Measurements from ENCODE around the gene SLC9A1. TPM values are rescaled to one million over a fixed set of nuclear protein-coding genes. Genes with fewer than 3 reads are reported as not detected.

Gene SLC9A1
- total and polyA plus RNA-seq, 2 experiments from 2014 or later: 8.5 to 23.7 TPM

DNA sequence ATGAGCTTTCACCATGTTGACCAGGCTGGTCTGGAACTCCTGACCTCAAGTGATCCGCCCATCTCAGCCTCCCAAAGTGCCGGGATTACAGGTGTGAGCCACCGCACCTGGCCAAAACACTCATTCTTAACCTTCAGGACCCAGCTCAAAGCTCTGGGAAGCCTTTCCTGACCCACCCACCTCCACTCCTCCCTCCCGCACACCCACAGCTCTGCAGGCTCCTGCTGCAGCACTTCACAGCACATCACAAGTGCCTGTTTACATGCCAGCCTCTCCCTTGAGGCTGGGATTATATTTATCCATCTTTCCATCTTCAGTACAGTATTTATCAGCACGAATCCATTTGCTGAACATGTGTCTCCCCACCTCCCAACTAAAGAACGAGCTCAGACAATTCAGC is 14.9 kb downstream of the SLC9A1 start:
- Histone ChIP-seq H3K27ac (no peak overlapping the region), H4K20me1 (ENCODE audit: insufficient read depth) (no peaks in the 10 kb centered on the region)

DNA sequence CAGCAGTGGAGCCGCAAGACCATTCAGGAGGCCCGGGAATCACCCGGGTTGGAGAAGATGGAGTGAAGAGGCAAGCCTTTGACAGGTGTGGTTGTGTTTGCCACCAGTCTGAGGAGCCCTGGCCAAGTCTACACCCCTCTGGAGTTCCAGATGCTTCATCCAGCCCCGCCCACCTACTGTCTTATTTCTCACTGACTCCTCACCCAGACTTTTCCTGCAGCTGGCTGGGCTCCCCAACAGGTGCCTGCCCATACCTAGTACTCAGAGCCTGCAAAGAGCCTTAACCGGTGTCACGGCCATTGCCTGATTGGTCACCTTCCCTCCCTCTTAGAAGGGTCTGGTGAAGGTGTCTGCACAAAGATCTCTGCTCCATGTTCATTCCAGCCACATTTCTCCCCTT is 16.0 kb downstream of the SLC9A1 start:
- no peak overlapping the region for H2AFZ ChIP-seq

More for the DNA sequence above, 14.9 kb downstream of the SLC9A1 start:
- no peaks in the 10 kb centered on the region for H3K9me2 ChIP-seq (ENCODE audit: insufficient read depth)
- H3K36me3 ChIP-seq (ENCODE audit: low read depth): no peaks in the 10 kb centered on the region
- no peak for DNase-seq
- H3K9ac ChIP-seq: no peak overlapping the region
- in situ Hi-C loops (cut with MboI): no loop called here
- no peaks in the 10 kb centered on the region for H3K9me3 ChIP-seq (ENCODE audit: low read depth)
- H3K4me3 ChIP-seq: no peak overlapping the region
- H2AFZ ChIP-seq: no peak overlapping the region
- TF ChIP-seq EZH2phosphoT487 (IDR thresholded peaks at IDR 0.05; ENCODE audit: insufficient read depth, low read depth) (no peak), EZH2 (IDR thresholded peaks at IDR 0.05; ENCODE audit: insufficient read depth, poor library complexity, severe bottlenecking) (no peak)
- peaks cover 100% of the 10 kb centered on the region for H3K79me2 ChIP-seq (ENCODE audit: insufficient read depth)
- H3F3A ChIP-seq (ENCODE audit: insufficient read depth): peaks cover 10% of the 10 kb centered on the region
- 96 to 98% methylated on average over 6 of the region's 6 CpGs for WGBS, 2 experiments (ENCODE audit: low coverage in 1 of 2, low lambda C conversion rate in 2 of 2, missing lambda C conversion rate in 2 of 2)
- H3K4me1 ChIP-seq (ENCODE audit: insufficient read depth): peaks cover 21% of the 10 kb centered on the region
- no peak overlapping the region for H3K4me2 ChIP-seq (ENCODE audit: unreplicated experiment)
- H3K27me3 ChIP-seq (replicated peaks; ENCODE audit: insufficient read depth): no peaks in the 10 kb centered on the region

DNA sequence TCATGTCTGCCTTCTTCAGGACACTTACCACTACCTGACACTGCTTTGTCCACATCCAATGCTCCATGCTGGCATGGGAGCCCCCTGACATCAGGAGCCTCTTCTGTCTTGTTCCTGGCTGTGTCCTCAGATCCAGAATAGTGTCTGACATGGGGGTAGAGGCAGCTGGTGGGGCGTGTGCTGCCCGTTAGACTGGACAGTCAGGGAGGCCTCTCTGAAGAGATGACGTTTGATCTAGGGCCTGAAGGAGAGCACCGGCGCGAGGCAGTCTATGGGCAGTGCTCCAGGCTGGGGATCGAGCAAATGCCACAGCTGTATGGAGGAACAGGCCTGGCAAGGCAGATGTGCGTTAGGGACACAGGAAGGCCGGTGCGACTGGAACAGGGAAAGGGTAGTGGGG is 16.6 kb downstream of the SLC9A1 start:
- Histone ChIP-seq H3K36me3 (ENCODE audit: low read depth) (no peaks in the 10 kb centered on the region), H3F3A (ENCODE audit: insufficient read depth) (no peaks in the 10 kb centered on the region), H4K20me1 (ENCODE audit: insufficient read depth) (no peaks in the 10 kb centered on the region), H3K27ac (no peak overlapping the region), H3K9me3 (ENCODE audit: low read depth) (no peaks in the 10 kb centered on the region), H3K4me1 (ENCODE audit: insufficient read depth) (peaks cover 13% of the 10 kb centered on the region), H3K9ac (no peak overlapping the region), H2AFZ (no peak overlapping the region), H3K4me3 (no peak overlapping the region), H3K4me2 (ENCODE audit: unreplicated experiment) (no peak overlapping the region), H3K27me3 (replicated peaks; ENCODE audit: insufficient read depth) (no peaks in the 10 kb centered on the region), H3K79me2 (ENCODE audit: insufficient read depth) (peaks cover 100% of the 10 kb centered on the region), H3K9me2 (ENCODE audit: insufficient read depth) (no peaks in the 10 kb centered on the region)
- WGBS, 2 experiments (ENCODE audit: low coverage in 1 of 2, low lambda C conversion rate in 2 of 2, missing lambda C conversion rate in 2 of 2): 79 to 80% methylated on average over 10 of the region's 10 CpGs
- in situ Hi-C loops (cut with MboI): no loop called here
- TF ChIP-seq EZH2 (IDR thresholded peaks at IDR 0.05; ENCODE audit: insufficient read depth, poor library complexity, severe bottlenecking) (no peak), EZH2phosphoT487 (IDR thresholded peaks at IDR 0.05; ENCODE audit: insufficient read depth, low read depth) (no peak)
- DNase-seq: no peak

More for the DNA sequence above, 16.0 kb downstream of the SLC9A1 start:
- in situ Hi-C loops (cut with MboI): no loop called here
- H3K4me2 ChIP-seq (ENCODE audit: unreplicated experiment): no peak overlapping the region
- no peak overlapping the region for H3K4me3 ChIP-seq
- H3K9ac ChIP-seq: no peak overlapping the region
- no peaks in the 10 kb centered on the region for H3K9me2 ChIP-seq (ENCODE audit: insufficient read depth)
- H3K79me2 ChIP-seq (ENCODE audit: insufficient read depth): peaks cover 100% of the 10 kb centered on the region
- DNase-seq: no peak
- H3K4me1 ChIP-seq (ENCODE audit: insufficient read depth): peaks cover 13% of the 10 kb centered on the region
- H3K27me3 ChIP-seq (replicated peaks; ENCODE audit: insufficient read depth): no peaks in the 10 kb centered on the region
- WGBS, 2 experiments (ENCODE audit: low coverage in 1 of 2, low lambda C conversion rate in 2 of 2, missing lambda C conversion rate in 2 of 2): 76 to 80% methylated on average over 6 of the region's 6 CpGs
- H3K9me3 ChIP-seq (ENCODE audit: low read depth): no peaks in the 10 kb centered on the region
- H3K27ac ChIP-seq: no peak overlapping the region
- TF ChIP-seq EZH2phosphoT487 (IDR thresholded peaks at IDR 0.05; ENCODE audit: insufficient read depth, low read depth): no peak
- no peak for TF ChIP-seq EZH2 (IDR thresholded peaks at IDR 0.05; ENCODE audit: insufficient read depth, poor library complexity, severe bottlenecking)
- no peaks in the 10 kb centered on the region for H4K20me1 ChIP-seq (ENCODE audit: insufficient read depth)
- H3F3A ChIP-seq (ENCODE audit: insufficient read depth): no peaks in the 10 kb centered on the region
- no peaks in the 10 kb centered on the region for H3K36me3 ChIP-seq (ENCODE audit: low read depth)

DNA sequence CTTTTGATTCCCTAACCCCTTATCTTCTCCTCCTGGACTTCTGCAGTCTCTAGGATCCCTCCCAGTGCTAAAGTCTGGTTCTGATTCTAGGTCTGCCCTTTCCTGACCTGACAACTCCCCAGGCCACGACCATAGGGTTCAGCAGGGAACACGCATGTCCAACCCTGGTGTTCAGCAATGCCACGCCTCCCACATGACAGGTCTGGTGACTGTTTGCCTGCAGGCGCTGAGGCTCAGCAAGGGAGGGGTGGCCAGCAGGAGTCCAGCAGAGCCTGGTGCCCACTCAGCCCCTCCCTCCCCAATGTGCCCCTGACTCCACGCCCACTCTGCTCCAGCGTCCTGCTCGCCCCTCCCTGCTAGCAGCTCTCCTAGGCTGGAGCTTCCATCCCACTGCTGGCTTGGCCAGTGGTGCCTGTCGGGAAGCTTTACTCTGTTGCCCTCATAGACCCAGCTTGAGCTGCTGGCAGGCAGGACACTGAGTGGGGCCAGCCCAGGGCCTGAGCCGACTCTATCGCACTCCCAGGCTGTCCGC is 17.3 kb downstream of the SLC9A1 start:
- 25 to 29% methylated on average over 10 to 11 of the region's 11 CpGs for WGBS, 2 experiments (ENCODE audit: low coverage in 1 of 2, low lambda C conversion rate in 2 of 2, missing lambda C conversion rate in 2 of 2)
- Histone ChIP-seq H3K9me2 (ENCODE audit: insufficient read depth) (no peaks in the 10 kb centered on the region), H3K4me2 (ENCODE audit: unreplicated experiment) (peak overlapping the region; percentile 16), H4K20me1 (ENCODE audit: insufficient read depth) (no peaks in the 10 kb centered on the region), H3K4me3 (no peak overlapping the region), H2AFZ (no peak overlapping the region), H3K4me1 (ENCODE audit: insufficient read depth) (peaks cover 13% of the 10 kb centered on the region), H3F3A (ENCODE audit: insufficient read depth) (no peaks in the 10 kb centered on the region), H3K27ac (0 out of 2 replicates have a peak overlapping the region, but pooled peaks have one; percentile 7), H3K9me3 (ENCODE audit: low read depth) (no peaks in the 10 kb centered on the region), H3K9ac (no peak overlapping the region), H3K36me3 (ENCODE audit: low read depth) (no peaks in the 10 kb centered on the region), H3K27me3 (replicated peaks; ENCODE audit: insufficient read depth) (no peaks in the 10 kb centered on the region), H3K79me2 (ENCODE audit: insufficient read depth) (peaks cover 100% of the 10 kb centered on the region)
- peak; percentile 74 for DNase-seq
- in situ Hi-C loops (cut with MboI): no loop called here
- TF ChIP-seq EZH2 (IDR thresholded peaks at IDR 0.05; ENCODE audit: insufficient read depth, poor library complexity, severe bottlenecking) (no peak), EZH2phosphoT487 (IDR thresholded peaks at IDR 0.05; ENCODE audit: insufficient read depth, low read depth) (no peak)

Data from GM23248 (cell line).